B cell (primary cell): ENCODE results near the gene PBOV1. TPM values are rescaled to one million over a fixed set of nuclear protein-coding genes. Genes with fewer than 3 reads are reported as not detected.

Experiments
- ATAC-seq: fragments of 200-7000 bp; cut with Tn5 transposase; one replicate; pipeline ENCODE4 v1.10.0; 2021; ENCODE audit warnings: low read depth, mild to moderate bottlenecking, moderate number of reproducible peaks, moderate library complexity
- CTCF ChIA-PET: fragments of 350-600 bp; sonication (Branson Sonifier 250); formaldehyde crosslinking; loops from one replicate; lab custom pipeline; 2021; ENCODE audit warnings: antibody characterized with exemption, inconsistent platforms; lab: Charles Lee
- POLR2A ChIA-PET: fragments of 350-600 bp; sonication (Branson Sonifier 250); formaldehyde crosslinking; loops from one replicate; lab custom pipeline; 2021; ENCODE audit warnings: antibody characterized with exemption; lab: Charles Lee
- DNase-seq: peaks from one replicate; pipeline ENCODE4 v3.0.0; 2013
- H2AFZ ChIP-seq: 2 replicates; pipeline ENCODE4 v1.6.1; 2012; ENCODE audit warnings: mild to moderate bottlenecking, low read depth, low read length; ENCODE audit not compliant: insufficient read depth, poor library complexity, severe bottlenecking
- H3K27ac ChIP-seq, 2 donors: 1 replicate in 1 of 2; 2 replicates in 1 of 2; pipeline ENCODE4 v1.5.1; 2012 to 2013; ENCODE audit warnings: low read length in 2 of 2, mild to moderate bottlenecking in 2 of 2, moderate library complexity in 1 of 2
- H3K27me3 ChIP-seq, 4 experiments: fragments of 200-600 bp in 1 of 4; sonication (generic) in 1 of 4; replicated peaks in 1 of 4; 1 replicate in 2 of 4; 2 replicates in 2 of 4; pipeline versions ENCODE4 v1.6.1 to v1.7.0; 2013 to 2016; ENCODE audit warnings: low read length in 3 of 4, mild to moderate bottlenecking in 2 of 4, mixed read lengths in 1 of 4, moderate library complexity in 1 of 4; ENCODE audit not compliant: insufficient read depth in 4 of 4, control insufficient read depth in 3 of 4; ENCODE audit errors: control extremely low read depth in 1 of 4
- H3K36me3 ChIP-seq, 2 experiments: replicated peaks in 1 of 2; 1 replicate in 1 of 2; 2 replicates in 1 of 2; pipeline versions ENCODE4 v1.6.1 to v1.7.1; 2013; ENCODE audit warnings: low read length in 1 of 2; ENCODE audit not compliant: insufficient read depth in 2 of 2, control insufficient read depth in 1 of 2; ENCODE audit errors: control extremely low read depth in 1 of 2, extremely low read depth in 1 of 2
- H3K4me1 ChIP-seq, 2 donors: fragments of 200-600 bp in 1 of 2; sonication (generic) in 1 of 2; 1 replicate in 1 of 2; 2 replicates in 1 of 2; pipeline versions ENCODE4 v1.5.1 to v1.6.1; 2013 to 2017; ENCODE audit warnings: low read length in 2 of 2; ENCODE audit not compliant: control insufficient read depth in 2 of 2, insufficient read depth in 2 of 2
- H3K4me2 ChIP-seq: replicated peaks from 2 replicates; pipeline ENCODE3; 2012; ENCODE audit warnings: mild to moderate bottlenecking, low read depth, low read length; ENCODE audit not compliant: poor library complexity, severe bottlenecking
- H3K4me3 ChIP-seq, 5 experiments: fragments of 200-600 bp in 1 of 5; sonication (generic) in 1 of 5; 1 replicate in 3 of 5; 2 replicates in 2 of 5; pipeline versions ENCODE4 v1.5.1 to v1.7.0; 2011 to 2016; ENCODE audit warnings: low read length in 4 of 5, mild to moderate bottlenecking in 4 of 5, low read depth in 2 of 5, control low read depth in 1 of 5, moderate library complexity in 1 of 5; ENCODE audit not compliant: insufficient read depth in 1 of 5; ENCODE audit errors: control extremely low read depth in 1 of 5, extremely low read depth in 1 of 5
- H3K79me2 ChIP-seq: fragments of 200-600 bp; sonication (generic); one replicate; pipeline ENCODE4 v1.6.0; 2016; ENCODE audit warnings: low read length; ENCODE audit not compliant: control insufficient read depth, insufficient read depth
- H3K9ac ChIP-seq: fragments of 200-600 bp; sonication (generic); 2 replicates; pipeline ENCODE4 v1.6.1; 2017; ENCODE audit warnings: mild to moderate bottlenecking, low read length, moderate library complexity
- H3K9me3 ChIP-seq, 3 donors: one replicate each; pipeline versions ENCODE4 v1.6.1 to v1.7.1; 2013; ENCODE audit warnings: low read length in 2 of 3; ENCODE audit not compliant: control insufficient read depth in 2 of 3, insufficient read depth in 1 of 3; ENCODE audit errors: control extremely low read depth in 1 of 3
- H4K20me1 ChIP-seq: 2 replicates; pipeline ENCODE4 v1.6.0; 2012; ENCODE audit warnings: mild to moderate bottlenecking, low read length; ENCODE audit not compliant: insufficient read depth, control insufficient read depth, poor library complexity, severe bottlenecking
- H3K27ac Mint-ChIP-seq: one replicate; pipeline ENCODE4 v1.8.0; 2021; ENCODE audit warnings: mixed read lengths
- H3K27me3 Mint-ChIP-seq: one replicate; pipeline ENCODE4 v1.8.0; 2021; ENCODE audit warnings: mixed read lengths
- H3K4me1 Mint-ChIP-seq: one replicate; pipeline ENCODE4 v1.8.0; 2021; ENCODE audit warnings: mixed read lengths
- H3K4me3 Mint-ChIP-seq: one replicate; pipeline ENCODE4 v1.8.0; 2021; ENCODE audit warnings: mixed read lengths
- H3K9me3 Mint-ChIP-seq: one replicate; pipeline ENCODE4 v1.8.0; 2022; ENCODE audit warnings: mixed read lengths; ENCODE audit not compliant: insufficient read depth
- EZH2 ChIP-seq: IDR thresholded peaks from 2 replicates; pipeline ENCODE4 v1.6.1; 2012; ENCODE audit warnings: borderline replicate concordance, low read depth, mild to moderate bottlenecking, moderate library complexity, low read length; ENCODE audit not compliant: insufficient read depth, poor library complexity, severe bottlenecking
- WGBS: methylation state at CpG from one replicate; pipeline ENCODE4 v1.1.5; 2013; ENCODE audit warnings: missing lambda C conversion rate; ENCODE audit not compliant: insufficient coverage; 5-methylcytosine and 5-hydroxymethylcytosine counted together
- intact Hi-C: fragments of 100-400 bp; cut with micrococcal nuclease; formaldehyde crosslinking; loops from one replicate; pipeline ENCODE4 v1.10.0; 2022
- polyA plus RNA-seq: library from polyadenylated mRNA; depleted of rRNA; stranded (reverse); fragments of >200 nt; gene quantifications from 2 replicates; pipeline ENCODE4 v1.2.3, GENCODE V29; 2012
- total RNA-seq, 2 donors: library from RNA; stranded (reverse); fragments of 120-200 nt in 1 of 2; gene quantifications; 1 replicate in 1 of 2; 2 replicates in 1 of 2; pipeline versions ENCODE4 v1.2.3 to v1.2.4, GENCODE V29; 2013 to 2022
- TF ChIP-seq, protein P1 (sequence below): fragments of 200-600 bp; IDR thresholded peaks from one replicate; pipeline ENCODE4 v1.8.0; 2022; ENCODE audit warnings: antibody characterized with exemption, mild to moderate bottlenecking

The PBOV1 gene
- total and polyA plus RNA-seq, 2 donors (not counting 1 experiment from before 2014, with no cell fraction given): not detected

DNA sequence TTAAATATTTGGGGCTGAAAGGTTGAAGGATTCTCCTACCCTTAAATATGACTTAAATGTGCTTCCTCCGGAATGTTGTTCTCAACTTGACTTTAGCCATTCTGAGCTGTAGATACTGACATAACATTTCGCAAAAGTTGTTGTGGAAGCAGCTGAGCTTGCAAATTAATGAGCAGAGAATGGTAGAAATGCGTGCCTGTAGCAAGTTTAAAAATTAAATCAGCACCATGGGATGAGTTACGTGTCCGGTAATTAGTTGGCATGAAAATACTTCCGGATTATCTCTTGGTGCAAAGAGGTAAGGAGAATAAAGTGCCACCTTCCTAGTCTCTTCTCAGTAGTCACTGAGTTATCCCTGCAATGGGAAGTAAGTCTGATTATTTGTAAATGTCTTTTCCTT lies 23.6 kb upstream of the PBOV1 start:
- no peak overlapping the region for H3K27ac ChIP-seq
- H4K20me1 ChIP-seq: no peaks in the 10 kb centered on the region
- no peaks in the 10 kb centered on the region for H3K36me3 ChIP-seq
- no peaks in the 10 kb centered on the region for H3K79me2 ChIP-seq
- CTCF ChIA-PET: interaction anchor here (0.6 kb wide), 1 partner anchor 383 kb away, joined by 3 read pairs; no protein-coding TSS in a partner anchor
- H3K27me3 Mint-ChIP-seq: peaks cover 35% of the 10 kb centered on the region
- no peak overlapping the region for H3K9ac ChIP-seq
- no peak for TF ChIP-seq EZH2
- TF ChIP-seq, protein P1, sequence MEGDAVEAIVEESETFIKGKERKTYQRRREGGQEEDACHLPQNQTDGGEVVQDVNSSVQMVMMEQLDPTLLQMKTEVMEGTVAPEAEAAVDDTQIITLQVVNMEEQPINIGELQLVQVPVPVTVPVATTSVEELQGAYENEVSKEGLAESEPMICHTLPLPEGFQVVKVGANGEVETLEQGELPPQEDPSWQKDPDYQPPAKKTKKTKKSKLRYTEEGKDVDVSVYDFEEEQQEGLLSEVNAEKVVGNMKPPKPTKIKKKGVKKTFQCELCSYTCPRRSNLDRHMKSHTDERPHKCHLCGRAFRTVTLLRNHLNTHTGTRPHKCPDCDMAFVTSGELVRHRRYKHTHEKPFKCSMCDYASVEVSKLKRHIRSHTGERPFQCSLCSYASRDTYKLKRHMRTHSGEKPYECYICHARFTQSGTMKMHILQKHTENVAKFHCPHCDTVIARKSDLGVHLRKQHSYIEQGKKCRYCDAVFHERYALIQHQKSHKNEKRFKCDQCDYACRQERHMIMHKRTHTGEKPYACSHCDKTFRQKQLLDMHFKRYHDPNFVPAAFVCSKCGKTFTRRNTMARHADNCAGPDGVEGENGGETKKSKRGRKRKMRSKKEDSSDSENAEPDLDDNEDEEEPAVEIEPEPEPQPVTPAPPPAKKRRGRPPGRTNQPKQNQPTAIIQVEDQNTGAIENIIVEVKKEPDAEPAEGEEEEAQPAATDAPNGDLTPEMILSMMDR: no peak
- H3K9me3 Mint-ChIP-seq: no peaks in the 10 kb centered on the region
- POLR2A ChIA-PET: no interaction called here
- no peaks in the 10 kb centered on the region for H3K4me1 ChIP-seq
- H3K4me3 ChIP-seq: no peak overlapping the region
- peaks cover 0 to 7% (median 0%) of the 10 kb centered on the region in 4 experiments for H3K27me3 ChIP-seq
- no peak overlapping the region for H3K4me3 Mint-ChIP-seq
- H2AFZ ChIP-seq: no peak overlapping the region
- no peaks in the 10 kb centered on the region for H3K4me1 Mint-ChIP-seq
- 96% methylated on average over 6 of the region's 6 CpGs for WGBS
- no peak overlapping the region for H3K27ac Mint-ChIP-seq
- H3K4me2 ChIP-seq: no peak overlapping the region
- H3K9me3 ChIP-seq: no peaks in the 10 kb centered on the region
- intact Hi-C loops: no loop called here
- no peak for ATAC-seq
- DNase-seq: no peak

DNA sequence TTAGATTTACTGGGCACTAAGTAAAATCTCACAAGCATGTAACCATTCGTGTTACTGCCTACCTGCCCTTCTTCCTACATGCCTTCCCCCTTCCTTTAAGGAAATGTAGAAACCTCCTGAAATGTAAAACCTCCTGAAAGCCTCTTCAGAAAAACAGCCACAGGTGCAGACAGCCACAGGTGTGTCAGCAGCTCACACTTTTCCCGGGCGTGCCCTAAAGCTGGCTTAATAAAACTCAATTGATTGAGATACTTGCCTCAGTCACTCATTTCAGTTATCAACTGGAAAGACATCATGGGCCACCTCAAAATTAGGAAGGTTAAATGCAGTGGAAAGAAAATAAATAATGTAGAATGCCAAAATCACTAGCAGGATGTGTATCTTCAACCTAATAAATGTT lies 23.1 kb upstream of the PBOV1 start:
- no peak overlapping the region for H3K9ac ChIP-seq
- no peaks in the 10 kb centered on the region for H3K4me1 ChIP-seq
- H3K36me3 ChIP-seq: no peaks in the 10 kb centered on the region
- no peak overlapping the region for H3K4me2 ChIP-seq
- ChIA-PET CTCF (interaction anchor here (0.6 kb wide), 1 partner anchor 384 kb away, joined by 3 read pairs; no protein-coding TSS in a partner anchor), POLR2A (no interaction called here)
- Mint-ChIP-seq H3K27me3 (peaks cover 35% of the 10 kb centered on the region), H3K4me1 (no peaks in the 10 kb centered on the region), H3K4me3 (no peak overlapping the region), H3K9me3 (no peaks in the 10 kb centered on the region), H3K27ac (no peak overlapping the region)
- H3K27me3 ChIP-seq: peaks cover 0 to 7% (median 0%) of the 10 kb centered on the region in 4 experiments
- DNase-seq (no peak), ATAC-seq (no peak)
- H2AFZ ChIP-seq: no peak overlapping the region
- H3K79me2 ChIP-seq: no peaks in the 10 kb centered on the region
- no peaks in the 10 kb centered on the region for H4K20me1 ChIP-seq
- H3K9me3 ChIP-seq: no peaks in the 10 kb centered on the region
- no peak overlapping the region for H3K27ac ChIP-seq
- 89% methylated on average over 3 of the region's 3 CpGs for WGBS
- TF ChIP-seq EZH2: no peak
- TF ChIP-seq, protein P1: no peak
- H3K4me3 ChIP-seq: no peak overlapping the region
- intact Hi-C loops: no loop called here
